GM23248 (cell line): ENCODE measurements around the gene PRSS23.

Source experiments
- EZH2 ChIP-seq: fragments of 200-600 bp; sonication (generic); IDR thresholded peaks from 2 replicates; pipeline ENCODE4 v1.6.1; 2018; ENCODE audit warnings: antibody characterized with exemption, mild to moderate bottlenecking; ENCODE audit not compliant: insufficient read depth, poor library complexity, severe bottlenecking
- EZH2phosphoT487 ChIP-seq: fragments of 200-600 bp; sonication (generic); IDR thresholded peaks from 2 replicates; pipeline ENCODE4 v1.6.1; 2018; ENCODE audit warnings: antibody characterized with exemption, moderate library complexity, mild to moderate bottlenecking, low read depth; ENCODE audit not compliant: insufficient read depth

- TF ChIP-seq EZH2 (no peak), EZH2phosphoT487 (no peak)
These were observed 9.2 kb upstream of the PRSS23 start for GRCh38 chr11:86790867-86791849.
